Activated B cell treated with CpG ODN at 0.5 μM for 24 hours (primary cell): ENCODE data around the gene SYT12. TPM values are rescaled to one million over a fixed set of nuclear protein-coding genes. Genes with fewer than 3 reads are reported as not detected.

ENCODE experiments used
- ATAC-seq: fragments of 200-7000 bp; cut with Tn5 transposase; one replicate; pipeline ENCODE4 v1.10.0; 2021; ENCODE audit warnings: low read depth, mild to moderate bottlenecking, moderate library complexity
- CTCF ChIA-PET: fragments of 350-600 bp; sonication (Branson Sonifier 250); formaldehyde crosslinking; loops from one replicate; lab custom pipeline; 2021; ENCODE audit warnings: antibody characterized with exemption; lab: Charles Lee
- POLR2A ChIA-PET: fragments of 350-600 bp; sonication (Branson Sonifier 250); formaldehyde crosslinking; loops from one replicate; lab custom pipeline; 2021; ENCODE audit warnings: antibody characterized with exemption; lab: Charles Lee
- DNase-seq: peaks from one replicate; pipeline ENCODE4 v3.0.0; 2022
- H3K27ac Mint-ChIP-seq: one replicate; pipeline ENCODE4 v1.8.0; 2020; ENCODE audit warnings: mixed read lengths
- H3K27me3 Mint-ChIP-seq: one replicate; pipeline ENCODE4 v1.8.0; 2021; ENCODE audit warnings: mixed read lengths
- H3K36me3 Mint-ChIP-seq: one replicate; pipeline ENCODE4 v1.8.0; 2021; ENCODE audit warnings: low read depth, mixed read lengths
- H3K4me1 Mint-ChIP-seq: one replicate; pipeline ENCODE4 v1.8.0; 2021; ENCODE audit warnings: mixed read lengths
- H3K4me3 Mint-ChIP-seq: one replicate; pipeline ENCODE4 v1.8.0; 2020; ENCODE audit warnings: mild to moderate bottlenecking, mixed read lengths
- H3K9me3 Mint-ChIP-seq: one replicate; pipeline ENCODE4 v1.8.0; 2020; ENCODE audit warnings: mixed read lengths
- intact Hi-C: fragments of 100-400 bp; cut with micrococcal nuclease; formaldehyde crosslinking; loops from one replicate; pipeline ENCODE4 v1.15.1; 2024
- total RNA-seq: library from RNA; stranded (reverse); gene quantifications from 2 replicates; pipeline ENCODE4 v1.2.3, GENCODE V29; 2022
- TF ChIP-seq, protein P1 (sequence below): fragments of 200-600 bp; IDR thresholded peaks from one replicate; pipeline ENCODE4 v1.8.0; 2022; ENCODE audit warnings: antibody characterized with exemption, mild to moderate bottlenecking

SYT12 gene
- total RNA-seq, 1 donor from 2014 or later: not detected

DNA sequence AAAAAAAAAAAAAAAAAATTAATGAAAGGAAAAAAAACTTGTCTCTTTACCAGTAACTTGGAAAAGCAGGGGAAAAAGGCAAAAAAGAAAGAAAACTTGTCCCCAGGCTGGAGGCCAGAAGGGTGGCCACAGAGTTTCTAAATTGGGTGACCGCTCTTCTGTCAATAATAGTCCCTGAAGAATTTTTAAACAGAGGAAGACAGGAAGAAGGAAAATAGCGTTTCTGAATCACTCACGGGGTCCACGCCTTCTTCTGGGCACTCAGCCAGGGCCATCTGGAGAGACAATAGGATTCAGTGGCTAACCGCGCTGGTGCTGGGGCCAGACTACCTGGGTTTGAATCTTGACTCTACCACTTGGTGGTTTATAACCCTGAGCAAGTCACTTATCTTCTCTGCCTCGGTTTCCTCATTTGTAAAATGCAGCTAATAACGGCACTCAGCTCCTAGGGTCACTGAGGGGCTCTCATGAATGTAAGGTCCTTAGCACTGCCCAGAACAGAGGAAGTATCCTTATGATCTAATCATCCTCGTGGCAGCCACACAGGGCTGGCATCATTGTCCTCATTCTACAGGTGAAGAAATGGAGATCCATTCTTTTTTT lies 40.9 kb upstream of the SYT12 start:
- no peak overlapping the region for H3K4me3 Mint-ChIP-seq
- DNase-seq: no peak

DNA sequence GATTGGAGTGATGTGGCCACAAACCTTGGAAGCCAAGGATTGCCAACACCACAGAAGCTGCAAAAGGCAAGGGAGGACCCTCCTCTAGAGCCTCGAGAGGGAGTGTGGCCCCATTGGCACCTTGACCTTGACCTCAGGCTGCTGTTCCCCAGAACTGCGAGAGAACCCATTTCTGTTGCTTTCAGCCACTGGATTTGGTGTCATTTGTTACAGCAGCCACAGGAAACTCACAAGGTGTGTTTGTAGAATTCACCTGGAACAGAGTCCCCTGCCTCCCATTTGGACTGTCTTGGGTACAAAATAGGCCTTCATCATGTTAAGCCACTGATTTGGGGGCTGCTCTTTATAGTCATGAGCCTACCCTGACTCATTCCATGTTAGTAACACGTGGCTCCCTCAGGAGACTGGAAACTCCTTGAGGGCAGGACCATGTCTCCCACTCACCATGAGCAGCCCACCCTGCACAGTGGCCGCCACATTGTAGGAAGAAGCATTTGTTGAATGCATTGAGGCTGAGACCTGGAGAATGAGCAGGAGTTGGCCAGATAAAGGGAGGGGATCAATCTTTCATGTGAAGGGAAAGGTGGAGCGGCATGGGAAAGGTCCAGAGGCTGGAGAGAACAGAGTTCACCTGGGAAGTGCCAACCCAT lies 39.5 kb upstream of the SYT12 start:
- intact Hi-C loops: no loop called here
- Mint-ChIP-seq H3K27me3 (peaks cover 27% of the 10 kb centered on the region), H3K4me1 (no peaks in the 10 kb centered on the region), H3K9me3 (no peaks in the 10 kb centered on the region), H3K36me3 (no peaks in the 10 kb centered on the region), H3K27ac (no peak overlapping the region), H3K4me3 (no peak overlapping the region)
- ATAC-seq (no peak), DNase-seq (no peak)
- CTCF ChIA-PET: no interaction called here
- TF ChIP-seq, protein P1, sequence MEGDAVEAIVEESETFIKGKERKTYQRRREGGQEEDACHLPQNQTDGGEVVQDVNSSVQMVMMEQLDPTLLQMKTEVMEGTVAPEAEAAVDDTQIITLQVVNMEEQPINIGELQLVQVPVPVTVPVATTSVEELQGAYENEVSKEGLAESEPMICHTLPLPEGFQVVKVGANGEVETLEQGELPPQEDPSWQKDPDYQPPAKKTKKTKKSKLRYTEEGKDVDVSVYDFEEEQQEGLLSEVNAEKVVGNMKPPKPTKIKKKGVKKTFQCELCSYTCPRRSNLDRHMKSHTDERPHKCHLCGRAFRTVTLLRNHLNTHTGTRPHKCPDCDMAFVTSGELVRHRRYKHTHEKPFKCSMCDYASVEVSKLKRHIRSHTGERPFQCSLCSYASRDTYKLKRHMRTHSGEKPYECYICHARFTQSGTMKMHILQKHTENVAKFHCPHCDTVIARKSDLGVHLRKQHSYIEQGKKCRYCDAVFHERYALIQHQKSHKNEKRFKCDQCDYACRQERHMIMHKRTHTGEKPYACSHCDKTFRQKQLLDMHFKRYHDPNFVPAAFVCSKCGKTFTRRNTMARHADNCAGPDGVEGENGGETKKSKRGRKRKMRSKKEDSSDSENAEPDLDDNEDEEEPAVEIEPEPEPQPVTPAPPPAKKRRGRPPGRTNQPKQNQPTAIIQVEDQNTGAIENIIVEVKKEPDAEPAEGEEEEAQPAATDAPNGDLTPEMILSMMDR: no peak
- POLR2A ChIA-PET: no interaction called here

More for the DNA sequence above, 40.9 kb upstream of the SYT12 start:
- Mint-ChIP-seq H3K9me3 (peaks cover 3% of the 10 kb centered on the region), H3K36me3 (no peaks in the 10 kb centered on the region), H3K27ac (no peak overlapping the region), H3K27me3 (peaks cover 22% of the 10 kb centered on the region), H3K4me1 (no peaks in the 10 kb centered on the region)
- intact Hi-C loops: no loop called here
- no peak for ATAC-seq
- TF ChIP-seq, protein P1: no peak
- ChIA-PET POLR2A (no interaction called here), CTCF (no interaction called here)

DNA sequence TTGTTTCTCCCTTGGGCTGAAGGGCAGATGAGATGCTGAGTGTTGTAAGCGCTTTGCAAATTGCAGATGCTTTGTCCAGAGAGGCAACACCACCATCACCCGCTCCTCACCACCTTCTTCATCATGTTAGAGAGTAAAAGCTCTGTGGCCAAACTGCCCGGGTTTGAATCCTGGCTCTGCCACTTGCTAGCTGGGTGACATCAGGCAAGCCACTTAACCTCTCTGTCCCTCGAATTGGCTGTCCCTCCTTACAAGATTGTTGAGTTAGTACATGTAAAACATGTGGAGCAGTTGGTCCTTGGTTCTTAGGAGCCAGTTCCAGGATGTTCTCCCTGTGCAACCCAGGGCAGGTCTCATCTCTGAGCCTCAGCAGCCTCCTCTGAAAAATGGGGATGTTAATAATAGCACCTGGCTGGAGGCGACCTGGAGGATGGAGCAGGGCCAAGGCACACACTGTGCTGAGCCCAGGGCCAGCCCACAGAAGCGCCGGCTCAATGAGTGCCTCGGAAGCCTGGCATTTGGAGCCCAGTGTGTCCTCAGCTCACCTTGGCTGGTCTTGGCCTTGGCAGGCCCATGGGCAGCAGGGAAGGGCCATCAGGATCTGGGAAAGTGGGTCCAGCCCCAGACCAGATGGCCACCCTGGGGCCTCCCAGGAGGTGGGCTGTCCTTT lies 37.3 kb upstream of the SYT12 start:
- no peak for DNase-seq
- ChIA-PET POLR2A (no interaction called here), CTCF (no interaction called here)
- no peaks in the 10 kb centered on the region for H3K4me1 Mint-ChIP-seq
- H3K9me3 Mint-ChIP-seq: no peaks in the 10 kb centered on the region
- TF ChIP-seq, protein P1: no peak
- no peak overlapping the region for H3K27ac Mint-ChIP-seq
- H3K27me3 Mint-ChIP-seq: peaks cover 25% of the 10 kb centered on the region
- intact Hi-C loops: no loop called here
- no peak overlapping the region for H3K4me3 Mint-ChIP-seq
- H3K36me3 Mint-ChIP-seq: no peaks in the 10 kb centered on the region
- ATAC-seq: no peak

DNA sequence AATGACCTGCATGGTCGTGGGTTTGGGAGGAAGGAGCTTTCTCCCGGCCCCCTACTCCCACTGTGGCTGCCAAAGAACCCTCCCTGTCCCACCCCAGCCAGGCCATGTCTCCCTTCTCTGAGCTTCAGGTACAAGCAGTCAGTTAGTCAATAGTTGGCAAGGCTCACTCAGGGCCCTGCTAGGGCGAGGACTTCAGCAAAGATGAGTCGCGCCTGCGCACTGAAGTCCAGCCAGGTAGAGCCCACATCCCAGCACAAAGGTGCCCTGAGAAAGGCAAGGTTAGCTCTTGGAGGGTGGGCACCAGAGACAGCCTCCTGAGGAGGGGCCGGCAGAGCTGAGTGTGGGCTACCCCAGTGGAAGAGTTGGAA lies 36.8 kb upstream of the SYT12 start:
- Mint-ChIP-seq H3K27me3 (peaks cover 25% of the 10 kb centered on the region), H3K4me1 (no peaks in the 10 kb centered on the region), H3K9me3 (no peaks in the 10 kb centered on the region), H3K36me3 (no peaks in the 10 kb centered on the region), H3K27ac (no peak overlapping the region), H3K4me3 (no peak overlapping the region)
- DNase-seq (no peak), ATAC-seq (no peak)
- intact Hi-C loops: no loop called here
- POLR2A ChIA-PET: no interaction called here
- CTCF ChIA-PET: interaction anchor here (1.6 kb wide), 1 partner anchor 396 kb away, joined by 3 read pairs; no protein-coding TSS in a partner anchor
- TF ChIP-seq, protein P1: no peak

DNA sequence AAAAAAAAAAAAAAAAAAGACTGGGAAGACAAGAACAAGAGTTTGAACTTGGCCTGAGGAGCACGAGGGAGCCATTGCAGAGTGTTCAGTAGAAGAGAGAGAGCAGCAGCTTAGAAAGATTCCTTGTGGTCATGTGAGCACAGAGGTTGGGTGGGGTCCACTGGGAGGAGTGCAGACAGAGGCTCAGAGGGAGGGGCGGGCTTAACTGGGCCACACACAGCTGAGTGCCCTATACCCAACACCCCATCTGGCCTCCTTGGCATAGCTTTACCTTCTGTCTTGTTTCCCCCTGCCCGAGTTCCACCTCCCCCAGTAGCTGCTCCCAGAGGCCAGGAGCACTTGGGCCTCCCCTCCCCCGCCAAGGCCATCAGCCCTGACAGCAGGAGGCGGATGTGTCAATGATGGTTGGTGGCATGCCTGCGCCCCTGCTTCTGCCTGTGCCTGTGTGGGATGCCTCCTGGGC lies 35.7 kb upstream of the SYT12 start:
- intact Hi-C loops: no loop called here
- Mint-ChIP-seq H3K27me3 (peaks cover 26% of the 10 kb centered on the region), H3K4me1 (no peaks in the 10 kb centered on the region), H3K4me3 (no peak overlapping the region), H3K36me3 (no peaks in the 10 kb centered on the region), H3K9me3 (no peaks in the 10 kb centered on the region), H3K27ac (no peak overlapping the region)
- TF ChIP-seq, protein P1: no peak
- CTCF ChIA-PET: interaction anchor here (1.6 kb wide), 1 partner anchor 395 kb away, joined by 3 read pairs; no protein-coding TSS in a partner anchor
- POLR2A ChIA-PET: no interaction called here
- ATAC-seq (no peak), DNase-seq (no peak)
